HG03354 (cell line): ENCODE measurements around the gene EPHA6.

Experiments
- ATAC-seq: cut with Tn5 transposase; IDR thresholded peaks from one replicate; pipeline ENCODE4 v1.9.1; 2021; ENCODE audit warnings: mild to moderate bottlenecking; ENCODE audit not compliant: unreplicated experiment, poor library complexity, severe bottlenecking

The EPHA6 gene

GRCh38 chr3:96813820-96814650 lies at the start of gene EPHA6:
TSS of gene EPHA6 (plus strand) at chr3:96814594.
- peak; percentile 35 for ATAC-seq

GRCh38 chr3:96776818-96777217 lies 37.6 kb upstream of the EPHA6 start:
- no peak for ATAC-seq

GRCh38 chr3:96779810-96780209 lies 34.6 kb upstream of the EPHA6 start:
- ATAC-seq = no peak

GRCh38 chr3:96796101-96796500 lies 18.3 kb upstream of the EPHA6 start:
- no peak for ATAC-seq

GRCh38 chr3:96803870-96804269 lies 10.5 kb upstream of the EPHA6 start:
- ATAC-seq = no peak

- ATAC-seq = no peak
Measured at GRCh38 chr3:96806341-96806740, 8.1 kb upstream of the EPHA6 start.

- peak; percentile 99 for ATAC-seq
Measured at GRCh38 chr3:96813134-96813819, 1.1 kb upstream of the EPHA6 start.

GRCh38 chr3:96814651-96815567 lies 515 bp downstream of the EPHA6 start:
- no peak for ATAC-seq

- ATAC-seq = no peak
Measured at GRCh38 chr3:96831175-96831574, 16.8 kb downstream of the EPHA6 start.

GRCh38 chr3:96833301-96833700 lies 18.9 kb downstream of the EPHA6 start:
- no peak for ATAC-seq

- no peak for ATAC-seq
Measured at GRCh38 chr3:96836153-96836915, 21.9 kb downstream of the EPHA6 start.

GRCh38 chr3:96843505-96844203 lies 29.3 kb downstream of the EPHA6 start:
- no peak for ATAC-seq

GRCh38 chr3:96844204-96844514 lies 29.8 kb downstream of the EPHA6 start:
- ATAC-seq = no peak

- no peak for ATAC-seq
Measured at GRCh38 chr3:96852849-96853248, 38.5 kb downstream of the EPHA6 start.

- ATAC-seq = no peak
Measured at GRCh38 chr3:96860882-96861281, 46.5 kb downstream of the EPHA6 start.

- peak; percentile 75 for ATAC-seq
Measured at GRCh38 chr3:96863129-96863740, 48.8 kb downstream of the EPHA6 start.

- ATAC-seq = no peak
Measured at GRCh38 chr3:96865605-96866004, 51.2 kb downstream of the EPHA6 start.

- no peak for ATAC-seq
Measured at GRCh38 chr3:96869316-96869715, 54.9 kb downstream of the EPHA6 start.

GRCh38 chr3:96877510-96877909 lies 63.1 kb downstream of the EPHA6 start:
- ATAC-seq = no peak
